ENCODE data around the gene FCHSD2. TPM values are rescaled to one million over a fixed set of nuclear protein-coding genes. Genes with fewer than 3 reads are reported as not detected.
A peak's percentile ranks its signal among the peaks of the same experiment; 100 is the strongest.
"Not testable (repeated sequence)": the region's sequence is repeated elsewhere in the genome, so short reads cannot be mapped to it uniquely, and the experiment has no call there.

The FCHSD2 gene
- total and polyA plus RNA-seq, 2 donors (not counting 1 experiment from before 2014, with no cell fraction given): 113 to 189 TPM

DNA sequence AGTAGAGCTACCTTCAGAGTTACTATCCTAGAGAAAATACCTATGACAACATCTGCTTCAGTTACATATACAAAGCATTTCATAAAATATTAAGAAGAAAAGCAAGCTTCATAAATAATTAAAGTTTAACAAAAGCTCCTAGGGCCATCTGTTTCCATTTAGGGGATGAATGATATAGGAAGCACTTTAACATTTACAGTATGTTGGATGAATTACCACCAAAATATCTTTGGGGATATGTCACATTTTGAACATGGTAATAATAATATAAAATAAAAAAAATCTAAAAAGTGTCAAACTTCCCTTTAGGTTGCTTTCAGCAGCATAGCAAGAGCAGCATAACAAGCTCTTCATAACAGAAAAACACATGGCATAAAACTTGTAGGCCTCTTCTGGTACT, 223.3 kb downstream of the FCHSD2 start:
- intact Hi-C loops (cut with micrococcal nuclease): no loop called here
- DNase-seq (no peak), ATAC-seq (ENCODE audit: low read depth) (no peak)
- no peak overlapping the region for H3K4me2 ChIP-seq (replicated peaks; ENCODE audit: low read depth, low read length, poor library complexity, severe bottlenecking)
- no peaks in the 10 kb centered on the region for H3K27me3 ChIP-seq (replicated peaks in 1 of 4; ENCODE audit: control extremely low read depth in 1 of 4, control insufficient read depth in 3 of 4, insufficient read depth in 4 of 4, low read length in 3 of 4)
- H3K27me3 Mint-ChIP-seq: no peaks in the 10 kb centered on the region
- peaks cover 0 to 8% (median 0%) of the 10 kb centered on the region in 3 donors for H3K9me3 ChIP-seq (ENCODE audit: control extremely low read depth in 1 of 3, control insufficient read depth in 2 of 3, insufficient read depth in 1 of 3, low read length in 2 of 3)
- no peak overlapping the region for H3K9ac ChIP-seq (ENCODE audit: low read length)
- no peak overlapping the region for H3K4me3 ChIP-seq (ENCODE audit: control extremely low read depth in 1 of 5, extremely low read depth in 1 of 5, insufficient read depth in 1 of 5, low read depth in 2 of 5, low read length in 4 of 5)
- H3K4me1 Mint-ChIP-seq: peaks cover 13% of the 10 kb centered on the region
- CTCF ChIA-PET: interaction anchor here (0.8 to 1.8 kb wide), 5 partner anchors 168 to 324 kb away, joined by 3 to 11 read pairs (median 3); no protein-coding TSS in a partner anchor
- no peak for TF ChIP-seq EZH2 (IDR thresholded peaks at IDR 0.05; ENCODE audit: borderline replicate concordance, insufficient read depth, low read depth, low read length, poor library complexity, severe bottlenecking)
- TF ChIP-seq, protein P1, sequence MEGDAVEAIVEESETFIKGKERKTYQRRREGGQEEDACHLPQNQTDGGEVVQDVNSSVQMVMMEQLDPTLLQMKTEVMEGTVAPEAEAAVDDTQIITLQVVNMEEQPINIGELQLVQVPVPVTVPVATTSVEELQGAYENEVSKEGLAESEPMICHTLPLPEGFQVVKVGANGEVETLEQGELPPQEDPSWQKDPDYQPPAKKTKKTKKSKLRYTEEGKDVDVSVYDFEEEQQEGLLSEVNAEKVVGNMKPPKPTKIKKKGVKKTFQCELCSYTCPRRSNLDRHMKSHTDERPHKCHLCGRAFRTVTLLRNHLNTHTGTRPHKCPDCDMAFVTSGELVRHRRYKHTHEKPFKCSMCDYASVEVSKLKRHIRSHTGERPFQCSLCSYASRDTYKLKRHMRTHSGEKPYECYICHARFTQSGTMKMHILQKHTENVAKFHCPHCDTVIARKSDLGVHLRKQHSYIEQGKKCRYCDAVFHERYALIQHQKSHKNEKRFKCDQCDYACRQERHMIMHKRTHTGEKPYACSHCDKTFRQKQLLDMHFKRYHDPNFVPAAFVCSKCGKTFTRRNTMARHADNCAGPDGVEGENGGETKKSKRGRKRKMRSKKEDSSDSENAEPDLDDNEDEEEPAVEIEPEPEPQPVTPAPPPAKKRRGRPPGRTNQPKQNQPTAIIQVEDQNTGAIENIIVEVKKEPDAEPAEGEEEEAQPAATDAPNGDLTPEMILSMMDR (IDR thresholded peaks at IDR 0.05): no peak
- H3K79me2 ChIP-seq (ENCODE audit: control insufficient read depth, insufficient read depth, low read length): peaks cover 71% of the 10 kb centered on the region
- no peaks in the 10 kb centered on the region for H3K9me3 Mint-ChIP-seq (ENCODE audit: insufficient read depth)
- H2AFZ ChIP-seq (ENCODE audit: insufficient read depth, low read depth, low read length, poor library complexity, severe bottlenecking): no peak overlapping the region
- POLR2A ChIA-PET: no interaction called here
- no peaks in the 10 kb centered on the region for H4K20me1 ChIP-seq (ENCODE audit: control insufficient read depth, insufficient read depth, low read length, poor library complexity, severe bottlenecking)
- H3K27ac Mint-ChIP-seq: no peak overlapping the region
- H3K36me3 ChIP-seq (replicated peaks in 1 of 2; ENCODE audit: control extremely low read depth in 1 of 2, control insufficient read depth in 1 of 2, extremely low read depth in 1 of 2, insufficient read depth in 2 of 2, low read length in 1 of 2): peaks cover 13 to 57% of the 10 kb centered on the region in 2 experiments
- no peak overlapping the region for H3K4me3 Mint-ChIP-seq
- H3K27ac ChIP-seq (ENCODE audit: low read length in 2 of 2): peak overlapping the region in 1 of 2 donors; percentile 54
- no peaks in the 10 kb centered on the region for H3K4me1 ChIP-seq (ENCODE audit: control insufficient read depth in 2 of 2, insufficient read depth in 2 of 2, low read length in 2 of 2)

DNA sequence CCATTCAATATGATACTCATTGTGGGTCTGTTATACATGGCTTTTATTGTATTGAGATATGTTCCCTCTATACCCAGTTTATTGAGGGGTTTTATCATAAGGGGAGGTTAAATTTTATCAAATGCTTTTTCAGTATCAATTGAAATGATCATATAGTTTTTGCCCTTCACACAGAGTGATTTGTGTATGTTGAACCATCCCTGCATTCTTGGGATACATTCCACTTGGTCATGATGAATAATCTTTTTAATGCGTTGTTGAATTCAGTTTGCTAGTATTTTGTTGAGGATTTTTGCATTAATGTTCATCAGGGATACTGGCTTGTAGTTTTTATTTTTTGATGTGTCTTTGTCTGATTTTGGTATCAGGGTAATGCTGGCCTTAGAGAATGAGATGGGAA, 229.9 kb downstream of the FCHSD2 start:
- H3K27me3 ChIP-seq (replicated peaks in 1 of 4; ENCODE audit: control extremely low read depth in 1 of 4, control insufficient read depth in 3 of 4, insufficient read depth in 4 of 4, low read length in 3 of 4): no peaks in the 10 kb centered on the region
- peaks cover 81% of the 10 kb centered on the region for H3K79me2 ChIP-seq (ENCODE audit: control insufficient read depth, insufficient read depth, low read length)
- peaks cover 4 to 45% (median 24%) of the 10 kb centered on the region in 3 donors for H3K9me3 ChIP-seq (ENCODE audit: control extremely low read depth in 1 of 3, control insufficient read depth in 2 of 3, insufficient read depth in 1 of 3, low read length in 2 of 3)
- no peak overlapping the region for H3K4me2 ChIP-seq (replicated peaks; ENCODE audit: low read depth, low read length, poor library complexity, severe bottlenecking)
- no peaks in the 10 kb centered on the region for H3K27me3 Mint-ChIP-seq
- CTCF ChIA-PET: no interaction called here
- DNase-seq (no peak), ATAC-seq (ENCODE audit: low read depth) (no peak)
- H3K4me3 Mint-ChIP-seq: no peak overlapping the region
- 83% methylated on average over 1 of the region's 1 CpG for WGBS (ENCODE audit: insufficient coverage)
- H3K36me3 ChIP-seq (replicated peaks in 1 of 2; ENCODE audit: control extremely low read depth in 1 of 2, control insufficient read depth in 1 of 2, extremely low read depth in 1 of 2, insufficient read depth in 2 of 2, low read length in 1 of 2): peaks cover 17 to 57% of the 10 kb centered on the region in 2 experiments
- no peaks in the 10 kb centered on the region for H4K20me1 ChIP-seq (ENCODE audit: control insufficient read depth, insufficient read depth, low read length, poor library complexity, severe bottlenecking)
- intact Hi-C loops (cut with micrococcal nuclease): no loop called here
- TF ChIP-seq, protein P1 (IDR thresholded peaks at IDR 0.05): no peak
- TF ChIP-seq EZH2 (IDR thresholded peaks at IDR 0.05; ENCODE audit: borderline replicate concordance, insufficient read depth, low read depth, low read length, poor library complexity, severe bottlenecking): no peak
- no peak overlapping the region for H3K4me3 ChIP-seq (ENCODE audit: control extremely low read depth in 1 of 5, extremely low read depth in 1 of 5, insufficient read depth in 1 of 5, low read depth in 2 of 5, low read length in 4 of 5)
- H2AFZ ChIP-seq (ENCODE audit: insufficient read depth, low read depth, low read length, poor library complexity, severe bottlenecking): no peak overlapping the region
- no peaks in the 10 kb centered on the region for H3K4me1 ChIP-seq (ENCODE audit: control insufficient read depth in 2 of 2, insufficient read depth in 2 of 2, low read length in 2 of 2)
- no peak overlapping the region for H3K27ac ChIP-seq (ENCODE audit: low read length in 2 of 2)
- H3K27ac Mint-ChIP-seq: peak overlapping the region; percentile 6
- POLR2A ChIA-PET: no interaction called here
- H3K9ac ChIP-seq (ENCODE audit: low read length): no peak overlapping the region
- peaks cover 17% of the 10 kb centered on the region for H3K9me3 Mint-ChIP-seq (ENCODE audit: insufficient read depth)
- peaks cover 9% of the 10 kb centered on the region for H3K4me1 Mint-ChIP-seq

GRCh38 chr11:72909558-72910388, 232.3 kb downstream of the FCHSD2 start:
- POLR2A ChIA-PET; intact Hi-C loops (cut with micrococcal nuclease); H3K27ac ChIP-seq (ENCODE audit: low read length in 2 of 2); H3K4me1 ChIP-seq (ENCODE audit: control insufficient read depth in 2 of 2, insufficient read depth in 2 of 2, low read length in 2 of 2); H4K20me1 ChIP-seq (ENCODE audit: control insufficient read depth, insufficient read depth, low read length, poor library complexity, severe bottlenecking); H3K27ac Mint-ChIP-seq; H3K9ac ChIP-seq (ENCODE audit: low read length); H3K27me3 Mint-ChIP-seq; CTCF ChIA-PET; DNase-seq; H3K4me3 Mint-ChIP-seq; H3K27me3 ChIP-seq (replicated peaks in 1 of 4; ENCODE audit: control extremely low read depth in 1 of 4, control insufficient read depth in 3 of 4, insufficient read depth in 4 of 4, low read length in 3 of 4); H3K4me3 ChIP-seq (ENCODE audit: control extremely low read depth in 1 of 5, extremely low read depth in 1 of 5, insufficient read depth in 1 of 5, low read depth in 2 of 5, low read length in 4 of 5); H3K4me1 Mint-ChIP-seq; ATAC-seq (ENCODE audit: low read depth); H2AFZ ChIP-seq (ENCODE audit: insufficient read depth, low read depth, low read length, poor library complexity, severe bottlenecking); H3K4me2 ChIP-seq (replicated peaks; ENCODE audit: low read depth, low read length, poor library complexity, severe bottlenecking): not testable (repeated sequence)
- H3K9me3 ChIP-seq (ENCODE audit: control extremely low read depth in 1 of 3, control insufficient read depth in 2 of 3, insufficient read depth in 1 of 3, low read length in 2 of 3): peaks cover 4 to 41% (median 24%) of the 10 kb centered on the region in 3 donors
- H3K9me3 Mint-ChIP-seq (ENCODE audit: insufficient read depth): peaks cover 17% of the 10 kb centered on the region
- peaks cover 66% of the 10 kb centered on the region for H3K79me2 ChIP-seq (ENCODE audit: control insufficient read depth, insufficient read depth, low read length)
- over 99% methylated on average over 26 of the region's 42 CpGs for WGBS (ENCODE audit: insufficient coverage)
- H3K36me3 ChIP-seq (replicated peaks in 1 of 2; ENCODE audit: control extremely low read depth in 1 of 2, control insufficient read depth in 1 of 2, extremely low read depth in 1 of 2, insufficient read depth in 2 of 2, low read length in 1 of 2): peaks cover 6 to 54% of the 10 kb centered on the region in 2 experiments

Measured in B cell (primary cell).